Measurements from ENCODE around the gene GMEB2.
"Not testable (repeated sequence)": the region's sequence is repeated elsewhere in the genome, so short reads cannot be mapped to it uniquely, and the experiment has no call there.

GMEB2 gene

DNA sequence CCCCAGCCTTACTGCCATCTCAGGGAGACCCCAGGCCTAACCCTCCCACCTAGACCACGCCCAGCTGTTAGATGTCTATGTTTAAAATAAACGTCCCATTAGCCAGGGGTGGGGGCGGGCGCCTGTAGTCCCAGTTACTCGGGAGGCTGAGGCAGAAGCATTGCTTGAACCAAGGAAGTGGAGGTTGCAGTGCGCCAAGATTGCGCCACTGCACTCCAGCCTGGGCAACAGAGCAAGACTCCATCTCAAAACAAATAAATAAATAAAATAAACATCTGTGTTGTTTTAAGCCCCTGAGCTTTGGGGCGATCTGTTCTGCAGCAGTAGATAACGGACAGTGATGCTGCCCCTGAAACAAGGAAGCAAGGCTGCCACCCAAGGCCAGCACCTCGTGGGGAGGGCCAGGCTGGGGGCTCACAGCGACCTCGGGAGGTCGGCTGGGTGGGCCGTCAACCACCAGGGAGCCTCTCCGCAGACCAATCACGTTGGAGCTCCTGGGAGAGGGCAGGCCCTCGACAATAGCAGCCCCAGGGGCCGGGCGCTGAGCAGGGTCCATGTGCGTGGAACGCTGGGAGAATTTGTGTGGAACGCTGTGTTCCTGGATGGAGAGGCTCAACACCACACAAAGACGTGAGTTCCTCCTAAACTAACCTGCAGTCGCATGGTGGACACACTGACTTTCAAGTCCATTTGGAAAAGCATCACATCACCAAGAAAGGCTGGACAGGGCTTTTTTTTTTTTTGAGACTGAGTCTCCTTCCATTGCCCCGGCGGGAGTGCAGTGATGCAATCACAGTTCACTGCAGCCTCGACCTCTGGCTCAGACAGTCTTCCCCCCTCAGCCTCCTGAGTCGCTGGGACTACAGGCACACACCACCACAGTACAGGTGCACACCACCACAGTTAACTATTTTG lies 51.8 kb downstream of the GMEB2 start:
- CTCF ChIA-PET, result no interaction called here
- H3K4me3 ChIP-seq (ENCODE audit: control insufficient read depth in 1 of 7, extremely low read depth in 1 of 7, insufficient read depth in 4 of 7, low read depth in 2 of 7, low read length in 6 of 7), result no peak overlapping the region

DNA sequence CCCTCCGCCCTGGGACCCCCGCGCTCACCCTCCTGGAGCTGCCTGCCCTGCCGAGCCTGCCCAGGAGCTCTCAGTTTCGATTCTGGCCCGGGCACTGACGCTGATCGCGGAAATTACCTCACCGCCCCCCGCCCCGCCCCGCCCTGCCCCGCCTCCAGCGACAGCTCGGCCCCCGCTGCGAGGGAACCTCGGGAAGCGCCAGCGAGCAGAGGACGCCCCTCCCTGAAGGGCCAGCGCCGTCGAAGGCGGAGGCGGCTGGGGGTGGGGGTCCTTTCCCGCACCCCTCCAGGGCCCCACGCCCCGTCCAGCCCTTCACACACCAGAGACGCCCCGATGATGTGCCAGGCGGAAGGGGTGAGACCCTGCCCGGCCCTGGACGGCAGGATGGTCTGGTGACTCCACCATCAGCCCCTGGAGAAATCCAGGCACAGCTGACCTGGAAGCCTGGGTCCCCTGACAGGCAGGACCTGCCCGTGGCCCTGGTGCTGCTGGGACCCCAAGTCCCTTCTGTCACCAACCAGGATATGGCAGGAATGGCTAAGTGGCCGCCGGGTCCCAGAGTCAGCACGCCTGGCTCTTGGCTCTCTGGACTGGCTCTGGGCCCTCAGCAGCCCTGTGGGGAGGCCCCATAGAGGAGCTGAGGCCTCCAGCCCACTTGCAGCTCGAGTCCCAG lies 52.6 kb downstream of the GMEB2 start, which contains the start of gene HELZ2:
HELZ2 (minus strand) TSS at position 84 of the 673 bp plus-strand sequence. CDS start 1,854 bp downstream, outside the sequence.
- Histone ChIP-seq H3K4me3 (ENCODE audit: control insufficient read depth in 1 of 7, extremely low read depth in 1 of 7, insufficient read depth in 4 of 7, low read depth in 2 of 7, low read length in 6 of 7) (peak within 1 kb of the TSS; percentile 52 to 85 (median 80)), H3K27me3 (replicated peaks in 2 of 5; ENCODE audit: control insufficient read depth in 4 of 5, insufficient read depth in 5 of 5, low read length in 4 of 5) (peaks cover 0 to 37% (median 5%) of the 10 kb centered on the region in 5 experiments), H3K4me1 (ENCODE audit: control extremely low read depth in 1 of 4, control insufficient read depth in 4 of 4, insufficient read depth in 4 of 4, low read length in 3 of 4) (peaks cover 0 to 20% (median 11%) of the 10 kb centered on the region in 4 experiments), H3K36me3 (ENCODE audit: control insufficient read depth in 4 of 4, insufficient read depth in 4 of 4, low read length in 3 of 4) (no peaks in the 10 kb centered on the region), H3K27ac (ENCODE audit: insufficient read depth in 1 of 2, low read depth in 1 of 2, low read length in 2 of 2, poor library complexity in 1 of 2, severe bottlenecking in 2 of 2) (peak within 1 kb of the TSS in 1 of 2 experiments; percentile 71), H3K9me3 (ENCODE audit: control extremely low read depth in 1 of 5, control insufficient read depth in 4 of 5, insufficient read depth in 2 of 5, low read depth in 1 of 5, low read length in 4 of 5) (no peaks in the 10 kb centered on the region)
- 12% methylated on average over 22 of the region's 40 CpGs for WGBS (ENCODE audit: insufficient coverage)
- DNase-seq, result peak; percentile 55 to 75 (median 73)
- POLR2A ChIA-PET, result no interaction called here
- CTCF ChIA-PET, result interaction anchor here (2.1 kb wide), 1 partner anchor 35 kb away, joined by 8 read pairs; no protein-coding TSS in a partner anchor

More for the DNA sequence above, 51.8 kb downstream of the GMEB2 start:
- Histone ChIP-seq H3K27ac (ENCODE audit: insufficient read depth in 1 of 2, low read depth in 1 of 2, low read length in 2 of 2, poor library complexity in 1 of 2, severe bottlenecking in 2 of 2) (no peak overlapping the region), H3K36me3 (ENCODE audit: control insufficient read depth in 4 of 4, insufficient read depth in 4 of 4, low read length in 3 of 4) (no peaks in the 10 kb centered on the region), H3K9me3 (ENCODE audit: control extremely low read depth in 1 of 5, control insufficient read depth in 4 of 5, insufficient read depth in 2 of 5, low read depth in 1 of 5, low read length in 4 of 5) (no peaks in the 10 kb centered on the region), H3K27me3 (replicated peaks in 2 of 5; ENCODE audit: control insufficient read depth in 4 of 5, insufficient read depth in 5 of 5, low read length in 4 of 5) (peaks cover 0 to 31% (median 5%) of the 10 kb centered on the region in 5 experiments), H3K4me1 (ENCODE audit: control extremely low read depth in 1 of 4, control insufficient read depth in 4 of 4, insufficient read depth in 4 of 4, low read length in 3 of 4) (peaks cover 0 to 17% (median 11%) of the 10 kb centered on the region in 4 experiments)
- WGBS (ENCODE audit: insufficient coverage), result 86% methylated on average over 25 of the region's 28 CpGs
- POLR2A ChIA-PET, result no interaction called here
- no peak for DNase-seq

DNA sequence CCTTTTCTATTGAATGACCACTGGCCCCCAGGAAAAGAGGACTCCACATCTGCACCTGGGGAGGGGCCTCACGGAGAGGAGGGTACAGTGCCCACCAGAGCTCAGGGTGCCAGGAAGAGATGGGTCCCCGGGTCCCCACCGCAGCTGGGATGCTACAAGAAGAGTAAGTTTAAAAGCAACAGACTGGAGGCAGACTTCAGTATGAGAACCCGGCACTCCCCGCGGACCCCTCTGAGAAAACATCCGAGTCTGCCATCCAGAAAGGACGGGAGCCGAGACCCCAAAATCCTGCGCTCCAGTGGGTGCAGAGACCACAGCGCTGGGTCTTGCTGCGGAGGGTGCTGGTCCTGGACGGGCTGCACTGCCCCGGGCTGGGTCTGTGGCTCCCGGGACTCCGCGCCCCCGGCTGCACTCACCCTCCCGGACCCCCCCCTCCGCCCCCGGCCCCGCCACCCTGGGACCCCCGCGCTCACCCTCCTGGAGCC lies 53.2 kb downstream of the GMEB2 start:
- WGBS (ENCODE audit: insufficient coverage), result 1% methylated on average over 13 of the region's 24 CpGs
- Histone ChIP-seq H3K4me3 (ENCODE audit: control insufficient read depth in 1 of 7, extremely low read depth in 1 of 7, insufficient read depth in 4 of 7, low read depth in 2 of 7, low read length in 6 of 7) (peak overlapping the region; percentile 52 to 85 (median 80)), H3K36me3 (ENCODE audit: control insufficient read depth in 4 of 4, insufficient read depth in 4 of 4, low read length in 3 of 4) (no peaks in the 10 kb centered on the region), H3K27me3 (replicated peaks in 2 of 5; ENCODE audit: control insufficient read depth in 4 of 5, insufficient read depth in 5 of 5, low read length in 4 of 5) (peaks cover 0 to 43% (median 7%) of the 10 kb centered on the region in 5 experiments), H3K27ac (ENCODE audit: insufficient read depth in 1 of 2, low read depth in 1 of 2, low read length in 2 of 2, poor library complexity in 1 of 2, severe bottlenecking in 2 of 2) (peak overlapping the region in 1 of 2 experiments; percentile 71), H3K4me1 (ENCODE audit: control extremely low read depth in 1 of 4, control insufficient read depth in 4 of 4, insufficient read depth in 4 of 4, low read length in 3 of 4) (peaks cover 0 to 26% (median 16%) of the 10 kb centered on the region in 4 experiments), H3K9me3 (ENCODE audit: control extremely low read depth in 1 of 5, control insufficient read depth in 4 of 5, insufficient read depth in 2 of 5, low read depth in 1 of 5, low read length in 4 of 5) (no peaks in the 10 kb centered on the region)
- POLR2A ChIA-PET, result no interaction called here
- CTCF ChIA-PET, result interaction anchor here (1.0 to 2.1 kb wide), 2 partner anchors 35 to 80 kb away, joined by 3 to 8 read pairs; partner anchors contain the start of gene STMN3
- DNase-seq, result peak in 1 of 3 donors; percentile 21

DNA sequence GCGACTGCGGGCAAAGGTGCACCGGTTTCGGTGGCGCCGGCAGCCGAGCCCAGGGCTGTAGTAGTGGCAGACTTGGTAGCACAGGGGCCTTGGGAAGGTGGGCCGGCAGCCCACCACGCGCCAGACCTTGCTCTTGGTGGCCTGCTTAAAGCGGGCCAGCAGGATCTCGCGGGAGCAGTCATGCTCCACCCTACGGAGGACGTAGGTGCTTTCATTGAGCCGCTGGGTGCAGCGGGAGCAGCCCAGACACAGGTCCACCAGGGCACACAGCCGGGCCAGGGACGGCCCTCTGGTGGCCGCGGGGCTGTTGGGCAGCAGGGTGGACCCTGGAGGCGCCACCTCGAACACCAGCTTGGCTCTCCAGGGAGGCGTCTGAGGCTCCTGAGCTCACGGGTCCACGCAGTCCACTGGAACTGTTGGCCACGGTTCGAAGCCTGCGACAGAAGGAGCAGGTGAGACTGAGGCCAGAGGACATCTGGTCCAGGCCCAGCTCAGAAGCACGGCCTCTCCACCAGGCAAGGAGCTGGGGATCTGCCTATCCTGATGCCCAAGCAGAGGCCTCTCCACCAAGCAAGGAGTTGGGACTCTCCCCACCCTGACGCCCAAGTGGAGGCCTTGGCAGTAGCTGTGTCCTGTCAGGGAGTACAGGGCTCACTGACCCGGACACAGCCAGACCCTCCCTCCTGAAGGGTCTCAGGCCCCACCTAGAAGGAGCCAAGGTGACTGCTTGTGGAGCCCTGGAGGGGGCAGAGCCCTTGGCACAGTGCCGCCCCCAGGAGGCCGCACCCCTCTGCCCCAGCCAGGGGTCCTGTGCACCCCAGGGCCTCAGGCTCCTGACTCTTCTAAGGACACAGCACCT lies 53.9 kb downstream of the GMEB2 start:
- CTCF ChIA-PET, result interaction anchor here (1.0 to 2.1 kb wide), 4 partner anchors 18 to 81 kb away, joined by 3 to 8 read pairs (median 4); partner anchors contain the start of gene STMN3
- peak overlapping the region; percentile 52 to 85 (median 80) for H3K4me3 ChIP-seq (ENCODE audit: control insufficient read depth in 1 of 7, extremely low read depth in 1 of 7, insufficient read depth in 4 of 7, low read depth in 2 of 7, low read length in 6 of 7)
- WGBS (ENCODE audit: insufficient coverage), result 95% methylated on average over 24 of the region's 34 CpGs
- H3K27ac ChIP-seq (ENCODE audit: insufficient read depth in 1 of 2, low read depth in 1 of 2, low read length in 2 of 2, poor library complexity in 1 of 2, severe bottlenecking in 2 of 2), result peak overlapping the region in 1 of 2 experiments; percentile 71
- peaks cover 0 to 32% (median 22%) of the 10 kb centered on the region in 4 experiments for H3K4me1 ChIP-seq (ENCODE audit: control extremely low read depth in 1 of 4, control insufficient read depth in 4 of 4, insufficient read depth in 4 of 4, low read length in 3 of 4)
- POLR2A ChIA-PET, result interaction anchor here (0.5 kb wide), 1 partner anchor 61 kb away, joined by 4 read pairs; no protein-coding TSS in a partner anchor
- DNase-seq, result no peak
- H3K27me3 ChIP-seq (replicated peaks in 2 of 5; ENCODE audit: control insufficient read depth in 4 of 5, insufficient read depth in 5 of 5, low read length in 4 of 5), result peaks cover 0 to 45% (median 9%) of the 10 kb centered on the region in 5 experiments
- H3K9me3 ChIP-seq (ENCODE audit: control extremely low read depth in 1 of 5, control insufficient read depth in 4 of 5, insufficient read depth in 2 of 5, low read depth in 1 of 5, low read length in 4 of 5), result no peaks in the 10 kb centered on the region
- no peaks in the 10 kb centered on the region for H3K36me3 ChIP-seq (ENCODE audit: control insufficient read depth in 4 of 4, insufficient read depth in 4 of 4, low read length in 3 of 4)

DNA sequence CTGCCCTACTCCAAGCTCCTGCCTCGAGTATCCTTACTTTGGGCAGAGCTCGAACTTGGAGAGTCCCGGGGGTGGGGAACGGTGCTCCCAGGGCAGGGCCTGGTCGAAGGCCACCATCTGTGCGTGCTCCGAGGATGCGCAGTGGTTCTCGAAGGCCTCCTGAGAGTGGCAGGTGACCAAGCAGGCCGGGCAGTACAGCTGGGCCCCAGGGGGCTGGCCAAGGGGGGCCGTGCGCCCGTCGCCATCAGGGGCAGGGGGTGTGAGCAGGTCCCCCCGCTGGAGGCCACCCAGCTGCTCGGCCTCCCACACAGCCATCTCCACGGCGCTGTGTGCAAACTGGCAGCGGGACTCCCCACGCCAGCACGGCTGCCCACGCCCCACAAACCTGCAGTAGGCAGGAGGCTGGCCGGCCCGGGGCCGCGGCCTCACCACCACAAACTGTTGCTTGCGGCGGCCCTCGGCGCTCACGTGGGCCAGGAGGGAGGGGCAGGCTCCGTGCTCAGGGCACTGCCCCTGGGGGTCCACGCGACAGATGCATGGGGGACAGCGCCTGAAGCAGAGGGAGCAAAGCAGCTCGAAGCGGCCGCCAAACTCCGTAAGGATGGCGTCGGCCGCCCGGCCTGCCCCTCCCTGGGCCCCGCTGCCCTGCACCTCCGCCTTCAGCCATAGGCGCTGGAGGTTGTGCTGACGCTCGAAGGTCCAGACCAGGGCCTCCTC lies 54.7 kb downstream of the GMEB2 start:
- peak in 1 of 3 donors; percentile 21 for DNase-seq
- 94% methylated on average over 44 of the region's 48 CpGs for WGBS (ENCODE audit: insufficient coverage)
- H3K36me3 ChIP-seq (ENCODE audit: control insufficient read depth in 4 of 4, insufficient read depth in 4 of 4, low read length in 3 of 4), result no peaks in the 10 kb centered on the region
- peaks cover 0 to 40% (median 30%) of the 10 kb centered on the region in 4 experiments for H3K4me1 ChIP-seq (ENCODE audit: control extremely low read depth in 1 of 4, control insufficient read depth in 4 of 4, insufficient read depth in 4 of 4, low read length in 3 of 4)
- no peak overlapping the region for H3K4me3 ChIP-seq (ENCODE audit: control insufficient read depth in 1 of 7, extremely low read depth in 1 of 7, insufficient read depth in 4 of 7, low read depth in 2 of 7, low read length in 6 of 7)
- H3K27me3 ChIP-seq (replicated peaks in 2 of 5; ENCODE audit: control insufficient read depth in 4 of 5, insufficient read depth in 5 of 5, low read length in 4 of 5), result peaks cover 0 to 45% (median 6%) of the 10 kb centered on the region in 5 experiments
- CTCF ChIA-PET, result interaction anchor here (1.0 to 2.1 kb wide), 4 partner anchors 17 to 81 kb away, joined by 3 to 8 read pairs (median 4); partner anchors contain the start of gene STMN3
- H3K9me3 ChIP-seq (ENCODE audit: control extremely low read depth in 1 of 5, control insufficient read depth in 4 of 5, insufficient read depth in 2 of 5, low read depth in 1 of 5, low read length in 4 of 5), result no peaks in the 10 kb centered on the region
- no peak overlapping the region for H3K27ac ChIP-seq (ENCODE audit: insufficient read depth in 1 of 2, low read depth in 1 of 2, low read length in 2 of 2, poor library complexity in 1 of 2, severe bottlenecking in 2 of 2)
- POLR2A ChIA-PET, result no interaction called here

DNA sequence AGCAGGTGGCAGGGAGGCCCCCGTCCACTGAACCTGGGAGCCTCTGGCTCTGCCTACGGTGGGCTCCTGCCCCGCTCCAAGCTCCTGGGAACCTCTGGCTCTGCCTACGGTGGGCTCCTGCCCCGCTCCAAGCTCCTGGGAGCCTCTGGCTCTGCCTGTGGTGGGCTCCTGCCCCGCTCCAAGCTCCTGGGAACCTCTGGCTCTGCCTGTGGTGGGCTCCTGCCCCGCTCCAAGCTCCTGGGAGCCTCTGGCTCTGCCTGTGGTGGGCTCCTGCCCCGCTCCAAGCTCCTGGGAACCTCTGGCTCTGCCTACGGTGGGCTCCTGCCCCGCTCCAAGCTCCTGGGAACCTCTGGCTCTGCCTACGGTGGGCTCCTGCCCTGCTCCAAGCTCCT lies 55.8 kb downstream of the GMEB2 start:
- DNase-seq; H3K27ac ChIP-seq (ENCODE audit: insufficient read depth in 1 of 2, low read depth in 1 of 2, low read length in 2 of 2, poor library complexity in 1 of 2, severe bottlenecking in 2 of 2); H3K9me3 ChIP-seq (ENCODE audit: control extremely low read depth in 1 of 5, control insufficient read depth in 4 of 5, insufficient read depth in 2 of 5, low read depth in 1 of 5, low read length in 4 of 5); H3K4me3 ChIP-seq (ENCODE audit: control insufficient read depth in 1 of 7, extremely low read depth in 1 of 7, insufficient read depth in 4 of 7, low read depth in 2 of 7, low read length in 6 of 7); CTCF ChIA-PET; H3K36me3 ChIP-seq (ENCODE audit: control insufficient read depth in 4 of 4, insufficient read depth in 4 of 4, low read length in 3 of 4): not testable (repeated sequence)
- Histone ChIP-seq H3K4me1 (ENCODE audit: control extremely low read depth in 1 of 4, control insufficient read depth in 4 of 4, insufficient read depth in 4 of 4, low read length in 3 of 4) (peaks cover 0 to 45% (median 36%) of the 10 kb centered on the region in 4 experiments), H3K27me3 (replicated peaks in 2 of 5; ENCODE audit: control insufficient read depth in 4 of 5, insufficient read depth in 5 of 5, low read length in 4 of 5) (peaks cover 0 to 45% (median 6%) of the 10 kb centered on the region in 5 experiments)
- POLR2A ChIA-PET, result interaction anchor here (0.6 kb wide), 1 partner anchor 11 kb away, joined by 5 read pairs; no protein-coding TSS in a partner anchor
- WGBS (ENCODE audit: insufficient coverage), result 70% methylated on average over 2 of the region's 11 CpGs
